Fibroblast of skin of right biceps (primary cell): ENCODE measurements around the gene ADAMTS10.
A peak's percentile ranks its signal among the peaks of the same experiment; 100 is the strongest.
"Not testable (repeated sequence)": the region's sequence is repeated elsewhere in the genome, so short reads cannot be mapped to it uniquely, and the experiment has no call there.

Experiments
- DNase-seq: peaks from one replicate; pipeline ENCODE4 v3.0.0-alpha.2; 2013

The ADAMTS10 gene

DNA sequence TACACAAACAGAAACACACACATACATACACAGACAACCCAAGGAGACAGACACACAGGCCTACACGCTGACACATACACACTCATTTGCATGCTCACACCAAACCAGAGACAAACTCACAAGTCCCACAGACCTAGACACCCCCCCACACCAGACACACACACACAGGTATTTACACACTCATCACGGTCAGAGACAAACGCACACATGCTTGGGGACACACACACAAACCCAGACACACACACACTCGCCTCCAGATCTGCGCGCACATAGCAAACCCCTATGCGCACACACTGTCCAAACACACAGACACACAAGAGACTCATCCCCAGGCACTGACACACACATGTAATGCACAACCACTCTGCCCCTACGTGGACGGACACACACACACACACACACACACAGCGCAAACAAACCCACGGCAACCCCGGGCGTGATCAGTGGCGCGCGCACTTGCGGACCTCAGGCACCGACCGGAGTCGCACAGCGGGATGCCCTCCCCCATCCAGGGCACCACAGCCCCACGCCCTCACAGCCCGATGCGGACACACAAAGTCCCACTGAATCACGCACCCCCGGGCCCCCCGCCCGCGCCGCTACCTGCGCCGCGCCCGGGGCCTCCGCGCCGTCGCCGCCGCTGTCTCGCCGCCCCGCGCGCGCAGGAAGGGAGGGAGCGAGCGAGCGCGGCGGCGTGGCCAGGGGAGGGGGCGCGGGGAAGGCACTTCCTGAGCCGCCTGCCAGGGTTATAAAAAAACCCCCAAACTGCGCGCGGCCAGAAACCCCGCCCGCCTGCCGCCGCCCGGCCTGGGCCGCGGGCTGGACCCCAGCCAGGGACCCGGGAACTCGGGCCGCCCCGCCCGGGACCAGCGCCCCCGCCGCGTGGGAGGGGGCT, at the start of gene ADAMTS10:
Gene ADAMTS10 (minus strand): TSS at position 675 of the 895 bp plus-strand sequence. CDS start 5,005 bp downstream, outside the sequence.
- peak; percentile 53 for DNase-seq

DNA sequence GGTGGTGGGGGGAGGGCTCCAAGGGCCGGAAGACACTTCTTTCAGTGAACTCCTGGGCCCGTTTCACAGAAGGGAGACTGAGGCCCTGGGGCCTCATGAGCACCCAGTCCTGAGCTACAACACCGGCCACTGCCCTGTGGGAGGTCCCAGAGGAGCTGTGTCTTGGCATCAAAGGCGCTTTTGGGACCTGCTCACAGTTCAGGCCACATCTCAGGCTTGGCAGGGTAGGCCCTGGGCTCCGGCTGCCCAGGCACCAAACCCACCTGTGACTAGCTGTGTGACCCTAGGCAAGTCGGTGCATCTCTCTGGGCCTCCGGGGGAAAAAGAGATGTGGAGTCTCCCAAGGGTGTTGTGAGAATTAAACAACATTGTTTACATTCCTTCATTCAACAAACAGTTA, 49.4 kb upstream of the ADAMTS10 start:
- no peak for DNase-seq

DNA sequence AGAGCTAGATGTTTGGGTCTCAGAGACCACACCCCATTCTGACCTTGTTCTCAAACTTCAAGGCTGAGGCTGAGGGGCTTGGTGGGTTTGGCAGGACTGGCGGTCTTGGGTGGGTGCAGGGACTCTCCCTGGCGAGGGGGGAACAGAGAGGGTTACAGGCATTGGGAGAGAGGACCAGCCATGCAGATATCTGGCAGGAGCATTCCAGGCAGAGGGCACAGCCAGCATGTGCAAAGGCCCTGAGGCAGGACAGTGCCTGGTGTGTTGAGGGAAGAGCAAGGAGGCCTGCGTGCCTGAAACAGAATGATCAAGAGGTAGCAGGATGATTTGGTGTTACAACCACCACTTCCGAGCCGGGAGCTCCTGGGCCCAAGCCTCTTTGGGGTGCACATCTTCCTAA, 47.4 kb upstream of the ADAMTS10 start:
- no peak for DNase-seq

DNA sequence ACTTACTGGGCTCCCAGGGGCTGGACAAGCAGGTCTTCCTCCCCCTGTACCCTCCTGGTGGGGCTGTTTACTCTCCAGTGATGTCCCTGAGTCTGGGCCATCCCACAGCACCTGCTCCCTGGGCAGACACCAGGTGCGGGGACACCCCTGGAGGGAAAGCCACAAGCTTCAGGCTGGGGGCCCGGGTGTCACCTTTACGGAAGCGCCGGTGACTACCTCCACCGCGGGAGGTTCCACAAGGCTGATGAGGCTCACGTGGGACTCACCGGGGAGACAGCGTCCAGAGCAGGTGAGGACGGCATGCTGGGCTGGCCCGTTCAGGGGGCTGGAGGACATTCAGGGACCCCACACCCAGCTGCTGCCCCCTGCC, 44.8 kb upstream of the ADAMTS10 start:
- no peak for DNase-seq

DNA sequence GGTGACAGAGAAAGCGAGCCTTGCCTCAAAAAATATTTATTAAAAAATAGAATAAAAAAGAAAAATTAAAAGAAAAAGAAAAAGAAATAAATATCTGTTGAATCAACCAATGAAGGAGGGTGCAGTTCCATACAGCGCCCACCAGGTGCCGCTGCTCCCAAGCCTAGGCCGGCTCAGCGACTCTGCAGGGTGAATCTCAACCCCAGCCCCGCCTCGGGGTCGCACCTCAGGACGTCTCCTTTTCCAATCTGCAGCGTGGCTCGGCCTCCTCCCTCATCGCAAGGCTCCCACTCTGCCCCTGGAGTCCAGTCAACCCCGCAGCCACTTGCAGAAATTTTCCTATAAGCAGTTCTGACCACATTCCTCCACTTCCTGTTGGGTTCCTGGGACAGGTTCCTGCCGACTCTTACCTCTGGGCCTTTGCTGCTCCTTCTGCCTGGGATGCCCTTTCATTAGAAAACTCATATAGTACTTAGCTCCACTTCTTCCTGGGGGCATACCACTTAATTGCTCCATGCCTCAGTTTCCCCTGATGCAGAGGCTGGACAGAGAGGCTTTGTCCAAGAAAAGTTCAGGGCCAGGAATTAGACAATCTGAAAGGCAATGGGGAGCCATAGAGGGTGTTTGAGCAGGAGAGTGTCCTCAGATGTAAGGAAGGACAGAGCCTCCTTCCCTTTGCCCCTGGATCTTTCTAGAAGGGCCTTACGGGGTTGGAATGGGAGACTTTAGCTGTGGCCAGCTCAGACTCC, 44.2 kb upstream of the ADAMTS10 start:
- DNase-seq, result peak; percentile 33

DNA sequence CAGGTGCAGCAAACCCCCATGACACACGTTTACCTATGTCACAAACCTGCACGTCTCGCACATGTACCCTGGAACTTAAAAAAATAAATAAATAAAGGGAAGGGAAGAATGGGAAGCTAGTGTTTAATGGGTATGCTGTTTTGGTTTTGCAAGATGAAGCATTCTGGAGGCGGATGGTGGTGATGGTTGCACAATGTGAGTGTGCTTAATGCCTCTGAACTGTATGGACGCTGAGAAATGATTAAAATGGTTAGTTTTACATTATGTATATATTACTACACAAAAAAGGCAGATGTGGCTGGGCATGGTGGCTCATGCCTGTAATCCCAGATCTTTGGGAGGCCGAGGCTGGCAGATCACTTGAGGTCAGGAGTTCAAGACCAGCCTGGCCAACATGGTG, 37.7 kb upstream of the ADAMTS10 start:
- no peak for DNase-seq

DNA sequence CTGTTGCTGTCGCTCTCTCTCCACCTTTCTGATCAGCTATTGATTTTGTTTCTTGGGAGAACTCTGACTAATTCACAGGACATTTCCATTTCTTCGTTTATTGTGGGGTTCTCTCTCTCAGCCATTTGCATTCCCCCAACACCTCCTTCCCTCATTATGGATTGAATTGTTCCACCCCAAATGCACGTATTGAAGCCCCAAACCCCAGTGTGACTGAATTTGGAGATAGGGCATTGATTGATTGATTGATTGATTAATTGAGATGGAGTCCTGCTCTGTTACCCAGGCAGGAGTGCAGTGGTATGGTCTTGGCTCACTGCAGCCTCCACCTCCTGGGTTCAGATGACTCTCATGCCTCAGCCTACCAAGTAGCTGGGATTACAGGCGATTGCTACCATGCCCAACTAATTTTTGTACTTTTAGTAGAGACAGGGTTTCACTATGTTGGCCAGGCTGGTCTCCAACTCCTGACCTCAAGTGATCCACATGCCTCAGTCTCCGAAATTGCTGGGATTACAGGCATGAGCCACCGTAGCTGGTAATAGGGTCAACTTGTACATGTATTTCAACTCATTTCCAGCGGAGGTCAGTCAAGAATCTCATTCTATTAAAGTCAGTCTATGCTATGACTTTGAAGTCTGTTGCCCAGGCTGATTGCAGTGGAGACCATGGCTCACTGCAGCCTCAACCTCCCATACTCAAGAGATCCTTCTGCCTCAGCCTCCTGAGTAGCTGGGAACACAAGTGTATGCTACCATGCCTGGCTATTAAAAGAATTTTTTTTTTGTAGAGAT, 33.5 kb upstream of the ADAMTS10 start:
- DNase-seq, result no peak

DNA sequence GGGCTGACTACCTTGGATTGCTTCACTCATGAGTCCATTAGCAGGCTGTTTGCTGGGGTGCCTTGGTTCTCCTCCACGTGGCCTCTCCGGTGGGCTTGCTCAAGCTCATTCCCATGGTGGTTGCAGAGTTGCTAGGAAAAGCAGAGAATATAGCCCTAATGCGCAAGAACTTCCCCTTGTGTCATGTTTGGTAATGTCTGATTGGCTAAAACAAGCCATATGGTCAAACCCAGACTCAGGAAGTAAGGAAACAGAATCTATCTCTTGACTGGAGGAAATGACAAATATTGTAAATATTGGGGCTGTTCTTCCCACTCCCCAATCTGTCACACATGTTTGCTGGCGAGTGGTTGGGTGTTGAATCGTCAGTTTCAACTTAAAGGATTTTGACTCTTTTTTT, 32.0 kb upstream of the ADAMTS10 start:
- no peak for DNase-seq

DNA sequence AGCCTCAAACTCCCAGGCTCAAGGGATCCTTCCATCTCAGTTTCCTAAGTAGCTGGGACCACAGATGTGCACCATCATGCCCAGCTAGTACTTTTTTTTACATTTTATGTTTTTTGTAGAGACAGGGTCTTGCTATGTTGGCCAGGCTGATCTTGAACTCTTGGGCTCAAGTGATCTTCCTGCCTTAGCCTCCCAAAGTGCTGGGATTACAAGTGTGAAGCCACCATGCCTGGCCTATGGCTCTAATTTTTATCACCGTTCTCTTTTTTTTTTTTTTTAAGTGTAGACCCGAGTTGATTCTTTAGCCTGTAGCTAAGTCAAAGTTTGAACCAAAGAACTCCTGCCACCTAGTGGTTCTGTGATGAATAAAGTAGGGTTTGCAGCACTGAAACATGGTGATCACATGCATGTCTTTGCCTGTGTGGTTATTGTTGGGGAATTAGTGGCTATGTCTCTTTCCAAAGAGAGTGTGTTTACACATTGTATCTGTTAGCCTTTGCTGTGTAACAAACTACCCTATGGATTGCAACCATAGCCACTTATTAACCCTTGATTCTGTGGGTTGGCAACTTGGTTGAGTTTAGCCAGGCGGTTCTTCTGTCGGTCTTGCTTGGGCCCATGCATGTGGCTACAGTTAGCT, 31.5 kb upstream of the ADAMTS10 start:
- DNase-seq, result peak; percentile 52

DNA sequence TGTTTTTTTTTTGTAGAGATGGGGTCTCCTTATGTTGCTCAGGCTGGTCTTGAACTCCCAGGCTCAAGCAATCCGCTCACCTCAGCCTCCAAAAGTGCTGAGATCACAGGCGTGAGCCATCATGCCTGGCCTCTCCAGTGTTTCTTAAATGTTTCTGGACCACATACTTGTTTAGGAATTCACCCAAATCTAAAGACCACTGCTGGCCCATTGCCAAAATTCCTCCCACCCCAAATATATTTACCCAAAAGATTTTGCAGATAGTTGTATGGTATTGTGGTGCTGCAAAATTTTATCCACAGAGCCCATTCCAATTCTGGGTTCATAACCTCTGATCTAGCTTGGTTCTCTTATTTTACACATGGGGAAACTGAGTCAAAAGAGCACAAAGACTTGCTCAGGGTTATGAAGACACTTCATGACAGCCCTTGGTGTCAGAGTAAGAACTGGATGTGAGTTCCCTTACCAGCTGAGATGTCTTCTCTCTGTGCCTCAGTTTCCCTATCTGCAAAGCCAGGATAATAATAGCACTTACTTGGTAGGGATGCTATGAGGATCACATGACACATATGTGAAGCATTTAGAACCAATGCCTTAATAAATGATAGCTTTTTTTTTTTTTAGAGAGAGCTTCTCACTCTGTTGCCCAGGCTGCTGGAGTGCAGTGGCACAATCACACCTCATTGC, 30.8 kb upstream of the ADAMTS10 start:
- DNase-seq, result no peak

DNA sequence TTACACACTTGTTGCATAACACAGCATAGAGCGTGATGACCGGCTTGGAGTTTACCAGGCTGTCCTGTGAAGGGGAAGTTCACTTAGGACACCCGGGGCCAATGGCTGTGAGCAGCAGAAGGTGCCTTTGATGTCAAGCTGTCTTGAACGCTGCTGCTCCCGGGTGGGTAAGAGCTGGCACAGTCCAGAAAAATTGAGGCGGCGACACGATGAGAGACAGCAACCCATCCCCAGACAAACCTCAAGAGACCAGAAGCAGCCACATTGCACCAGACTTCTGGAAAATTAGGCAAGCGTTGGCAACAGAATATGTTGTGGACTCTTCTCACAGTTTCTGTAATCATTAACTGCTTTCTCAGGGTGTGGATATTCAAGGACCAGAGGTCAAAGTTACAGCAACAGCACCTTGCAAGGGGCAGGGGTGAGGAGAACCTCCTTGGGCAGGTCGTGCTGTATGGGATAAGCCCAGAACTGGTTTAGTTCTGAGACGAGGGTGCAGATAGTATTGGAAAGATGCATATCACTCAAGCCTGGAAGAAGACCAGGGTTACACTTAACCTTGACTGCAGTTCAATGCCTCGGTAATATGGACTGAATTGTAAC, 30.0 kb upstream of the ADAMTS10 start:
- no peak for DNase-seq

DNA sequence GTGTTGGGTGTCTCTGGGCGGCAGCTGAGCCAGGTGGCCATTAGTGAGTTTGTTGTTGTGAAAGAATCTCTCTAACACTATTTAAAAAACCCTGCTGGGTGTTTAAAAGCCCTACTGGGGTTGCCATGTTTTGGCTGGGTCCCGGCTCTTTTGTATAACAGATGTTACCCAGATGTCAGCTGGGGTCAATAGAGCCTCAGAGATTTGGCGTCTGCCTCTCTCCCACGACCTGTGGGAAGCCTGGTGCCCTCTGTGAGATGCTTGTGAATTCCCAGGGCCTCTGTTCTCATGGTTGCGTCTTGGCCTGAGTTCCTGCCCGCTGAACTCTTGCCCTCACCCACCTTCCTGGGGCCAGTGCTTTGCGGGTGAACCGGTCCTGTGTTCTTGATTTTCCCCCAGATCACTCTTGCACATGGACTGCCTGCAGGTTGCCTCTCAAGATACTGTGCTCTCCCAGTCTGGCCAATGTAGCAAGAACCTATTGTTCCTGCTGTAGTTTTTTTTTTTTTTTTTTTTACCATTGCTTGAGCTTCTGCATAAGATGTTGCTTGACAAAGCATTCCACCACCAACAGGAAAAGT, 29.4 kb upstream of the ADAMTS10 start:
- no peak for DNase-seq

DNA sequence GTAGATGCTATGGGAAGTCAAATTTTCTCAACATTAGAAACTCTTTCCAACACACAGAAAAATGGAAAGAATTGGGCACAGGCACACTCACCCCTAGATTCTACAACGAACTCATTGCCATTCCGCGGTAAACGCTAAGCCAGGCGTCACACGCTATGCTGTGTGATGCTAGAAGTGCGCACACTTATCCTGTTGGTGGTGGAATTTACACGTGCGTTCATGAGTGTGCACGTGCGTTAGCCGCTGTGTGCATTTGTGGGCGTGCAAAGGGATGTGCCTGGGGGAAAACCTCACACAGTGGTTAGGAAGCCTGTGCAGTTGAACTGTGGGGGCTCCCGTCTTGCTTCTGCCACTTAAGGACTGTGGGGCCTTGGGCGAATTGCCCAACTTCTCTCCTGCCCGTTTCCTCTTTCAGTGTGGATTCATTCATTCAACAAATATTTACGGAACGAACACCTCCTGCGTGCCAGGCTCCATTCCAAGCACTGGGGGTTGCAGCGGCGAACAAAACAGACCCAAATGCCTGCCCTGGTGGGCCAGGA, 27.6 kb upstream of the ADAMTS10 start:
- peak; percentile 65 for DNase-seq

DNA sequence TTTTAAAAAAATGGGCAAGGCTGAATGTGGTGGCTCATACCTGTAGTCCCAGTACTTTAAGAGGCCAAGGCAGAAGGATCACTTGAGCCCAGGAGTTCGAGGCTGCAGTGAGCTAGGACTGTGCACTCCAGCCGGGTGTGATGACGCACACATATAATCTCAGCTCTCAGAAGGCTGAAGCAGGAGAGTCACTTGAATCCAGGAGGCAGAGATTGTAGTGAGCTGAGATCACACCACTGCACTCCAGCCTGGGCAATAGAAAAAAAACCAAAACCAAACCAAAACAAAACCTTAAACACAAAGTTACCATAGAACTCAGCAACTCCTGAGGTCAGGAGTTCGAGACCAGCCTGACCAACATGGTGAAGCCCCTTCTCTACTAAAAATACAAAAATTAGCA, 26.6 kb upstream of the ADAMTS10 start:
- DNase-seq, result not testable (repeated sequence)

DNA sequence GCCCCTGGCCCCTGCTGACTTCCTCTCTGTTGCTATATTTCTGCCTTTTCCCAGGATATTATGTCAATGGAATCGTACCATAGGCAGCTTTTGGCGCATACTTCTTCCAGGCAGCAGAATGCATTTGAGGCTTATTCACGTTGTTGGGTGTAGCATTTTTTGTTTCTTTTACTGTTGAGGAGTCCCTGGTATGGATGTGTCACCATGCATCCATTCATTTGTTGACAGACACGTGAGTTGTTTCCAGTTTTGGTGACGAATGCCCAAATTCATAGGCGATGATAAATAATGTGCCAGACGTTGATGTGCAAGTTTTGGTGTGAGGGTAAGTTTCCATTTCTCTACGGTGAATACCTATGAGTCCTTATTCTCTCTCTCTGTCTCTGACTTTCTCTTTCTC, 24.9 kb upstream of the ADAMTS10 start:
- peak; percentile 60 for DNase-seq

DNA sequence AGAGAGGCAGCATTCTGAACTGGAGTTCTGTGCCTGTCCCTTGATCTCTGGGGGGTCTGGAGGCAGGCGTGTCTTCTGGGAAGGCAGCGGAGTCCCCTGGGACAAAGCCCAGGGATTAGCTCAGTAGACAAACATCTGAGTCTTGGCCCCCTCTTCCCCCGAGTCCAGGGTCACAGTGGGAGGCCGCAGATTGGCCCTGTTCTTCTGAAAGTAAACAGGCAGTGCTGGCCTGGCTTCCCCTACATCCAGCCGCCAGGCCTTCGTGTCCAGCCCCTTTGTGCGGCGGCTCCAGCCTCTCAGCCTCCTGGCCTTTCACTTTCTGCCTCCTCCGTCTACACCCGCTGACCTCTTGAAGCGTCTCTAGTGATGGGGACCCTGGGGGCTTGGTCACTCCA, 20.9 kb upstream of the ADAMTS10 start:
- DNase-seq, result peak; percentile 54

DNA sequence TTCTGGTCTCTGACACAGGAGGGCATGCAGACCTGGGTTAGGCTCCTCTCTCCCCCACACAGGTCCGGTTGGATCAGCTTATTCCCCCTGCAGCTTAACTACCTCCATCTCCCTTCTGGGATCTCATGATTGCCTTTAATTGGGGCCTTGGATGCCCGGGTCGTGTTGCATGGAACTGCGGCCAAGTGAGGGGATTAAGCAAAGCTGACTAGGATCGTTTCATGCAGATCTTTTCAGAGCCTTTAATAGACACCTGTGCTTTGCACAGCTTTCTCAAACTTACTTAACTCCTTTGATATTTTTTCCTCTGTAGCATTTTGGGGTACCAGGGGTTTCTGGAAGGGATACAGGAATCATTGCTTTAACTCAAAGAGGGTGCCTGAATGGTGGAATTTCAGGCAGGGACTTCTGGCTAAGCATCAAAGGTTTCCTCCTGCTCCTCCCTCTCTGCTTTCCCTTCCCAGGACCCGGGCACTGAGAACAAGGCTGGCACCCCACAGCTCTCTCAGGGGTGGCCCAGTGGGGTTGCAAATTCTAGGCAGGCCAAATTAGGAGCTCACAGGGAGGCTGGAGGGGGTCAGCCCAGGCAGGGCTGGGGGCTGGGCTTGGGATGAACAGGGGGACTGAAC, 20.4 kb upstream of the ADAMTS10 start:
- no peak for DNase-seq

DNA sequence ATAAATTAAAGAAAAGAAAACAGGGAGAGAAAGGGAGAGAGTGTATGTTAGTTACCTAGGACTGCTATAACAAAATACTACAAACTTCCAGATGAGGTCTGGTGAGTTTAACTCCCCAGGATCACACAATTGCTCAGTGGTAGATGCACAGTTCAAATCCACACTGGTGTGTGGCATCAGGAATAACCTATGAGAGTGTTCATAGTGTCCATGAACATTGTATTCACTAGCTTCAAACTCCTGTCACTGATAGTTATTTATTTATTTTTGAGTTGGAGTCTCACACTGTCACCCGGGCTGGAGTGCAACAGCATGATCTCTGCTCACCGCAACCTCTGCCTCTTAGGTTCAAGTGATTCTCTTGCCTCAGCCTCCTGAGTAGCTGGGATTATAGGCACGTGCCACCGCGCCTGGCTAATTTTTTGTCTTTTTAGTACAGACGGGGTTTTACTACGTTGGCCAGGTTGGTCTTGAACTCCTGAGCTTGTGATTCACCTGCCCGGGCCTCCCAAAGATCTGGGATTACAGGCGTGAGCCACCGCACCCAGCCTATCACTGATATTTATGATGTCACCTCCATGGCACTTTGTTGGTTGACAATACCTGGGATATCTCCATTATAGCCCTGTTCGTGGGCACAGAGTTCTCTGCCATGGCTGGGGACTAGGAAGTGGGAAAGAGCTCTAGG, 19.6 kb upstream of the ADAMTS10 start, which contains the start of gene NFILZ:
Gene NFILZ (plus strand): TSS at position 638 of the 688 bp plus-strand sequence. CDS start 46,133 bp downstream, outside the sequence.
- DNase-seq, result no peak

DNA sequence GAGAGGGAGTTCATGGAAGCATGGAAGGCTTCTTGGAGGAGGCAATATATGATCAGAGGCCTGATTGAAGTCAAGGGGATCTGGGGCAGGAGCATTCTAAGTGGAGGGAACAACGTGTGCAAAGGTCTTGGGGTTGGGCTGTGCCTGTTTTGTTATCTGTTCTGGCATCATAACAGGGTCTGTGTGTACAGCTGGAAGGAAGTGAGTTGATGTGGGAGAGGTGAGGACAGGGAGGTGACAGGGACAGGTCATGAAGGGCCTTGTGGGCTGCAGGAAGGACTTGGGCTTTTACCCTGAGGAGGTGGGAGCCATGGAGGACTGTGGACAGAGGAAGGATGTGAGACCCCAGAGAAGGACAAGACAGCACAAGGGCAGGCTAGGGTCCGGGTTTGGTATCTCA, 18.7 kb upstream of the ADAMTS10 start:
- no peak for DNase-seq

DNA sequence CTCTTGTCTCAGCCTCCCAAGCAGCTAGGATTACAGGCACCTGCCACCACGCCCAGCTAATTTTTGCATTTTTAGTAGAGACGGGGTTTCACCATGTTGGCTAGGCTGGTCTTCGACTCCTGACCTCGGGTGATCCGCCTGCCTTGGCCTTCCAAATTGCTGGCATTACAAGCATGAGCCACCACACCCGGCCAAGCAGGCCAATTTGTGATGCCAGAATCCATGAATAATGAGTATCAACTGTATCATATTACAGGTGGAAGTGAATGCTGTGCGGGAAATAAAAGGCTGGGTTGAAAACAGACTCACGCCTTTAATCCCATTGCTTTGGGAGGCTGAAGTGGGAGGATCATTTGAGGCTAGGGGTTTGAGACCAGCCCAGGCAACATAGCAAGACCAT, 16.3 kb upstream of the ADAMTS10 start:
- DNase-seq, result no peak
